Fibroblast of villous mesenchyme (primary cell): ENCODE data around the gene SMIM29. TPM values are rescaled to one million over a fixed set of nuclear protein-coding genes. Genes with fewer than 3 reads are reported as not detected.
A peak's percentile ranks its signal among the peaks of the same experiment; 100 is the strongest.

Experiments
- DNase-seq: peaks from one replicate; pipeline ENCODE4 v3.0.0-alpha.2; 2010; ENCODE audit warnings: low read depth
- H3K4me3 ChIP-seq: 2 replicates; pipeline ENCODE4 v1.5.1; 2011; ENCODE audit warnings: low read depth, mild to moderate bottlenecking, low read length
- total RNA-seq: library from RNA; depleted of rRNA; stranded (reverse); fragments of >200 nt; gene quantifications from 2 replicates; pipeline ENCODE4 v1.2.3, GENCODE V29; 2012
- TF ChIP-seq, protein P1 (sequence below): IDR thresholded peaks from 2 replicates; pipeline ENCODE4 v1.5.1; 2012; ENCODE audit warnings: low read depth, mild to moderate bottlenecking, low read length; ENCODE audit not compliant: insufficient read depth

The SMIM29 gene
- total RNA-seq: 22.5 and 30.9 TPM in 2 replicates

DNA sequence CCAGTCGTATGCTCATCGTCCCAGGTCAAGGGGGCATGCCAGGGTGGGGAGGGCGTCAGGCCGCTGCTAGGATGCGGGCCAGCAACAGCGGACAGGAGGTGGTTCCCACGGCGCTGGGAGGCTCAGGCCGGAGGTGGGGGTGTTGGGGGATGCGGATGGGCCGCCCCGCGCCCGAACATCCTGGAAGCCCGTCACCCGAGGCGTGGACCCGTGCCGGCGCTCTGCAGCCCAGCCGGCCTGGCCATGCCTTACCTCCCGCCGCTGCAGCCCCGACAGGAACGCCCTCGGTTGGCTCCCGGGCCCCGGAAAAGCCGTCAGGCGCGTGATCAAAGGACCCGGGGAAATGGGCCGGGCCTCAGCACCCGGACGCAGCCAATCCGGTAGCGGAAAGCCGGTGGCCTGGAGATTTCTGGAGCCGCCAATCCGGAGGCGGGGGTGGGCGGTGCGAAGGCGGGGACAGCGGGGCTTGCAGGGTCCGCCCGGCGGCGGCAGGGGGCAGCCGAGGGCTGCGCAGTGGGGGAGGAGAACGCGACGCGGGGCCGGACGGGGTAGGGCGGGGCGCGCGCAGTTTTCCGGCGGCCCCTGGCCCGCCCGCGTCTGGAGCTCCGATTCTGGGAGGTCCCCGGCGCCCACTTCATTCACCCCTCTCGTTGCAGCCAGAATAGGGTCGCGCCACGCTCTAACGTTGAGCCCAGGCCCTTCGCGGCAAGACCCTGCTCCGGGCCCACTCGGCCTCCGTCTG is at the start of gene SMIM29:
TSS of gene SMIM29 (minus strand) at position 280 of the 742 bp plus-strand sequence. CDS start 1,215 bp downstream, outside the sequence.
- DNase-seq: peak; percentile 96
- H3K4me3 ChIP-seq: peak within 1 kb of the TSS; percentile 66
- TF ChIP-seq, protein P1, sequence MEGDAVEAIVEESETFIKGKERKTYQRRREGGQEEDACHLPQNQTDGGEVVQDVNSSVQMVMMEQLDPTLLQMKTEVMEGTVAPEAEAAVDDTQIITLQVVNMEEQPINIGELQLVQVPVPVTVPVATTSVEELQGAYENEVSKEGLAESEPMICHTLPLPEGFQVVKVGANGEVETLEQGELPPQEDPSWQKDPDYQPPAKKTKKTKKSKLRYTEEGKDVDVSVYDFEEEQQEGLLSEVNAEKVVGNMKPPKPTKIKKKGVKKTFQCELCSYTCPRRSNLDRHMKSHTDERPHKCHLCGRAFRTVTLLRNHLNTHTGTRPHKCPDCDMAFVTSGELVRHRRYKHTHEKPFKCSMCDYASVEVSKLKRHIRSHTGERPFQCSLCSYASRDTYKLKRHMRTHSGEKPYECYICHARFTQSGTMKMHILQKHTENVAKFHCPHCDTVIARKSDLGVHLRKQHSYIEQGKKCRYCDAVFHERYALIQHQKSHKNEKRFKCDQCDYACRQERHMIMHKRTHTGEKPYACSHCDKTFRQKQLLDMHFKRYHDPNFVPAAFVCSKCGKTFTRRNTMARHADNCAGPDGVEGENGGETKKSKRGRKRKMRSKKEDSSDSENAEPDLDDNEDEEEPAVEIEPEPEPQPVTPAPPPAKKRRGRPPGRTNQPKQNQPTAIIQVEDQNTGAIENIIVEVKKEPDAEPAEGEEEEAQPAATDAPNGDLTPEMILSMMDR: peak; percentile 80

DNA sequence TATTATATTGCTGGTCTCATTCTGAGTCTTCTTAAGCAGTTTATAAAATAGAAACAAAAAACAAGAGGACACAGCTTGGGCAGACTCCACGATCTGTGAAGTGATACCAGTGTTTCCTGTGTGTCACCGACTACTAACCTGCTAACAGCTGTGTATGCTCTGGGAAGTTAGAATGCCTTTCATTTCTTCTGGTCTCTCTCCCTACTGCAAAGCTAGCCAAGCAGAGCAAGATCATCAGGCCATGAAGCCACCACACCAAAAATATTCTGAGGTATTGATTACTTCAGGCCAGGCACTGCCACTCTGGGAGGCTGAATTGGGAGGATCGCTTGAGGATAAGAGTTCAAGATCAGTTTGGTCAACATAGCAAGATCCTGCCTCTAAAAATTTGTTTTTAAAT is 46.9 kb upstream of the SMIM29 start:
- no peak overlapping the region for H3K4me3 ChIP-seq
- DNase-seq: no peak
- TF ChIP-seq, protein P1: no peak

DNA sequence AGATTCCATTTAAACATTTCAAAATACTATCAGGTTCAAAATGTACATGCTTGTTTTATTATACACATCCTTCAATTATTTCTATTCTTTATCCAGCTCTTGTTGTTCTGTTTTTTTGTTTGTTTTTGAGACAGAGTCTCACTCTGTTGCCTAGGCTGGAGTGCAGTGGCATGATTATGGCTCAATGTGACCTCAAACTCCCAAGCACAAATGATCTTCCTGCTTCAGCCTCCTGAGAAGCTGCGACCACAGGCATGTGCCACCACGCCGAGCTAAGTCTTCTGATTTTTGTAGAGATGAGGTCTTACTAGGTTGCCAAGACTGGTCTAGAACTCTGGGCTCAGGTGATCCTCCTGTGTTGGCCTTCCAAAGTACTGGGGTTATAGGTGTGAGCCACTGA is 44.1 kb upstream of the SMIM29 start:
- TF ChIP-seq, protein P1: no peak
- no peak overlapping the region for H3K4me3 ChIP-seq
- no peak for DNase-seq

DNA sequence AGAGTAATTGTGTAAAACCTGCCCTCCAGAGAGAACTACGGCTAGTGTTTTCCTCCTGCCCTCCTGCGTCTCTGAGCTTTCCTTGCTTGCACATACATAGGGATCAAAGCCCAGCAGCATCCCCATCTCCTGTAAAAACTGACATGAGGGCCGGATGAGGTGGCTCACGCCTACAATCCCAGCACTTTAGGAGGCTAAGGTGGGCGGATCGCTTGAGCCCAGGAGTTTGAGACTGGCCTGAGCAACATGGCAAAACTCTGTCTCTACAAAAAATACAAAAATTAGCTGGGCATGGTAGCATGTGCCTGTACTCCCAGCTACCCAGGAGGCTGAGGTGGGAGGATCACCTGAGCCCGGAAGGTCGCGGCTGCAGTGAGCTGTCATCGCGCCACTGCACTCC is 40.3 kb upstream of the SMIM29 start:
- DNase-seq: no peak
- H3K4me3 ChIP-seq: no peak overlapping the region
- TF ChIP-seq, protein P1: no peak

DNA sequence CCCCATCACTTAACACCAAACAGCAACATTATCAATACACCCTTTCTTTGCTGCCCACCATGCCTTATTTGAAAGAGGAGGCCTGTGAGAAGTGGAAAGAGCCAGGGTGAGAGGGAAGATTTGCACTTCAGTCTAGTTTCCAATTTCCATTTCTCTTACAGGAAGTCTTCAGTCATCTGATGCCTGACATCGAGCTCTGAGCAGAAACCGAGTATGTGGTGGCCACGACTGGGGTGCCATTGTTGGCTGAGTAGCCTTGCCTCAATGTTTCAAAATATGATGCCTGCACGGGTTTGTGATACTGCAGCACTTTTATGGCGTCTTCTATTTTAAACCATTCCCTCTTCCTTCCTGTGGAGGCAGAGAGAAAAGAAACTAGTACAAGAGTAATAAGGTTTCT is 39.8 kb upstream of the SMIM29 start:
- H3K4me3 ChIP-seq: no peak overlapping the region
- DNase-seq: no peak
- TF ChIP-seq, protein P1: no peak

DNA sequence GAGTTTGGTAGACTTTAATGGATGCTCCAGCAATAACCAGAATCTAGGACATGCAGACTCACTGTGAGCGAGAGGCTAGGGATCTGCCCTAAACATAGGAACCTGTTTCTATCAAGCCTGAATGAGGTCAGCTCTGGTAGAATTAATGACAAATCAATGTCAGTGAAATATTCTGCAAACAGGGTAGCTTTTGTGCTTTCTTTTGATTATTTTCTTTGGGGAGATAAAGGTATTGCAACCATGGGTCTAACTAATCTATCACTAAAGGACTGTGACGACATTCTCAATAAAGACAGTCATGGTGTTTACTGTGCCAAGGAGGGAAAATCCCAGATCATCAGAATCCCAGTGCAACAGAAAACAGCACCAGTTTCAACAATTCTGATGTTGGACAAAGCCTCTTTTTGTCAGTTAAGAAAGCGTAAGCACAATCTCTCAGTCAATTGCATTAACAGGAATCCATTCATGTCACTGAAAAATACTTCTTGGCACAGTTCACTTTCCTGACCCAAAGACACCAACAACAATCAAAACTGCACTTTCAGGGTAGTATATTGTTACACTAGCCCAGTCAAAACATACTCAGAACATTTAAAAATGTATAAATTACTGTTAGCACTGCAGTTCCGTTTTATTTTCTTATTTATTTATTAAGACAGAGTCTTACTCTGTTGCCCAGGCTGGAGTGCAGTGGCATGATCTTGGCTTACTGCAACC is 36.8 kb upstream of the SMIM29 start:
- H3K4me3 ChIP-seq: no peak overlapping the region
- DNase-seq: peak; percentile 24
- TF ChIP-seq, protein P1: no peak
